Panc1 (cell line): ENCODE data around the gene TMCO4. TPM values are rescaled to one million over a fixed set of nuclear protein-coding genes. Genes with fewer than 3 reads are reported as not detected.

Experiments
- ATAC-seq: fragments of 200-7000 bp; cut with Tn5 transposase; 2 replicates; pipeline ENCODE4 v1.9.1; 2020; ENCODE audit warnings: mild to moderate bottlenecking, moderate library complexity
- BruUV-seq: library from RNA; stranded (reverse); fragments of 400-500 nt; replicated peaks from 2 replicates; lab custom pipeline; 2021; lab: Mats Ljungman, UMichigan
- CTCF ChIA-PET: fragments of 300-600 bp; sonication (Branson Sonifier 250); formaldehyde crosslinking; loops from one replicate; lab custom pipeline; 2022; ENCODE audit warnings: antibody characterized with exemption; lab: Charles Lee
- POLR2A ChIA-PET: fragments of 300-600 bp; sonication (Branson Sonifier 250); formaldehyde crosslinking; loops from one replicate; lab custom pipeline; 2022; ENCODE audit warnings: antibody characterized with exemption; lab: Charles Lee
- DNase-seq: peaks from one replicate; pipeline ENCODE4 v3.0.0-alpha.2; 2010; ENCODE audit warnings: low read depth, low spot score
- H3K27ac ChIP-seq: 2 replicates; pipeline ENCODE4 v1.5.1; 2011; ENCODE audit warnings: mild to moderate bottlenecking, low read length, inconsistent platforms
- H3K27me3 ChIP-seq: fragments of 200-500 bp; sonication (Bioruptor generic); 2 replicates; pipeline ENCODE4 v1.6.0; 2014; ENCODE audit warnings: low read length, inconsistent platforms; ENCODE audit not compliant: control insufficient read depth, insufficient read depth
- H3K36me3 ChIP-seq: fragments of 200-500 bp; sonication (Bioruptor generic); 2 replicates; pipeline ENCODE4 v1.5.1; 2014; ENCODE audit warnings: inconsistent platforms, mild to moderate bottlenecking, low read length, moderate library complexity; ENCODE audit not compliant: control insufficient read depth, insufficient read depth
- H3K4me1 ChIP-seq: 2 replicates; pipeline ENCODE4 v1.5.1; 2011; ENCODE audit warnings: inconsistent platforms, mild to moderate bottlenecking, low read length, moderate library complexity; ENCODE audit not compliant: control insufficient read depth, insufficient read depth
- H3K4me3 ChIP-seq, 2 experiments: 2 replicates each; pipeline ENCODE4 v1.5.1; 2011 to 2012; ENCODE audit warnings: low read depth in 2 of 2, low read length in 2 of 2, mild to moderate bottlenecking in 2 of 2, inconsistent platforms in 1 of 2, moderate library complexity in 1 of 2
- H3K9me3 ChIP-seq: fragments of 200-500 bp; sonication (Bioruptor generic); 2 replicates; pipeline ENCODE4 v1.5.1; 2014; ENCODE audit warnings: low read depth, mild to moderate bottlenecking, inconsistent platforms, low read length, moderate library complexity; ENCODE audit not compliant: control insufficient read depth, insufficient read depth
- POLR2AphosphoS5 ChIP-seq: IDR thresholded peaks from 2 replicates; pipeline ENCODE4 v1.6.1; 2012; ENCODE audit warnings: mild to moderate bottlenecking, low read depth, low read length, moderate library complexity
- SIN3A ChIP-seq: IDR thresholded peaks from 2 replicates; pipeline ENCODE4 v1.6.1; 2012; ENCODE audit warnings: low read depth, mild to moderate bottlenecking, low read length, moderate library complexity, borderline replicate concordance; ENCODE audit not compliant: insufficient read depth
- TCF7L2 ChIP-seq: IDR thresholded peaks from 2 replicates; pipeline ENCODE4 v1.6.1; 2011; ENCODE audit warnings: mild to moderate bottlenecking, low read depth, low read length, inconsistent platforms
- in situ Hi-C: cut with HindIII; loops from 2 replicates; pipeline ENCODE4 v1.10.0; 2016; ENCODE audit warnings: low sequenced_read_pairs, low pct_unique_long_range_greater_than_20kb
- intact Hi-C: fragments of 100-400 bp; cut with micrococcal nuclease; formaldehyde crosslinking; loops from one replicate; pipeline ENCODE4 v1.10.0; 2022; ENCODE audit not compliant: unreplicated experiment
- total RNA-seq: library from RNA; stranded (reverse); gene quantifications from one replicate; pipeline ENCODE4 v1.2.1, GENCODE V29; 2021; ENCODE audit not compliant: unreplicated experiment
- TF ChIP-seq, protein P1 (sequence below): fragments of 450-650 bp; IDR thresholded peaks from 2 replicates; pipeline ENCODE4 v1.5.1; 2017; ENCODE audit warnings: mild to moderate bottlenecking
- TF ChIP-seq, protein P2 (sequence below), 2 experiments: IDR thresholded peaks; 2 replicates each; pipeline ENCODE4 v1.6.1; 2011 to 2012; ENCODE audit warnings: low read depth in 2 of 2, control low read depth in 1 of 2, low read length in 1 of 2, mild to moderate bottlenecking in 1 of 2, moderate library complexity in 1 of 2; ENCODE audit not compliant: insufficient read depth in 1 of 2

TMCO4 gene
- total RNA-seq, 1 experiment from 2014 or later, result 13.2 TPM

- Histone ChIP-seq H3K27me3 (no peaks in the 10 kb centered on the region), H3K4me1 (no peaks in the 10 kb centered on the region), H3K36me3 (no peaks in the 10 kb centered on the region), H3K4me3 (no peak overlapping the region), H3K27ac (no peak overlapping the region), H3K9me3 (no peaks in the 10 kb centered on the region)
- DNase-seq (no peak), ATAC-seq (no peak)
- intact Hi-C loops (no loop called here), in situ Hi-C loops (no loop called here)
- CTCF ChIA-PET, result no interaction called here
- no TSS peak for BruUV-seq
- TF ChIP-seq, protein P1, sequence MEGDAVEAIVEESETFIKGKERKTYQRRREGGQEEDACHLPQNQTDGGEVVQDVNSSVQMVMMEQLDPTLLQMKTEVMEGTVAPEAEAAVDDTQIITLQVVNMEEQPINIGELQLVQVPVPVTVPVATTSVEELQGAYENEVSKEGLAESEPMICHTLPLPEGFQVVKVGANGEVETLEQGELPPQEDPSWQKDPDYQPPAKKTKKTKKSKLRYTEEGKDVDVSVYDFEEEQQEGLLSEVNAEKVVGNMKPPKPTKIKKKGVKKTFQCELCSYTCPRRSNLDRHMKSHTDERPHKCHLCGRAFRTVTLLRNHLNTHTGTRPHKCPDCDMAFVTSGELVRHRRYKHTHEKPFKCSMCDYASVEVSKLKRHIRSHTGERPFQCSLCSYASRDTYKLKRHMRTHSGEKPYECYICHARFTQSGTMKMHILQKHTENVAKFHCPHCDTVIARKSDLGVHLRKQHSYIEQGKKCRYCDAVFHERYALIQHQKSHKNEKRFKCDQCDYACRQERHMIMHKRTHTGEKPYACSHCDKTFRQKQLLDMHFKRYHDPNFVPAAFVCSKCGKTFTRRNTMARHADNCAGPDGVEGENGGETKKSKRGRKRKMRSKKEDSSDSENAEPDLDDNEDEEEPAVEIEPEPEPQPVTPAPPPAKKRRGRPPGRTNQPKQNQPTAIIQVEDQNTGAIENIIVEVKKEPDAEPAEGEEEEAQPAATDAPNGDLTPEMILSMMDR, result no peak
- no peak for TF ChIP-seq TCF7L2
- TF ChIP-seq SIN3A, result no peak
- no peak for TF ChIP-seq POLR2AphosphoS5
- TF ChIP-seq, protein P2, sequence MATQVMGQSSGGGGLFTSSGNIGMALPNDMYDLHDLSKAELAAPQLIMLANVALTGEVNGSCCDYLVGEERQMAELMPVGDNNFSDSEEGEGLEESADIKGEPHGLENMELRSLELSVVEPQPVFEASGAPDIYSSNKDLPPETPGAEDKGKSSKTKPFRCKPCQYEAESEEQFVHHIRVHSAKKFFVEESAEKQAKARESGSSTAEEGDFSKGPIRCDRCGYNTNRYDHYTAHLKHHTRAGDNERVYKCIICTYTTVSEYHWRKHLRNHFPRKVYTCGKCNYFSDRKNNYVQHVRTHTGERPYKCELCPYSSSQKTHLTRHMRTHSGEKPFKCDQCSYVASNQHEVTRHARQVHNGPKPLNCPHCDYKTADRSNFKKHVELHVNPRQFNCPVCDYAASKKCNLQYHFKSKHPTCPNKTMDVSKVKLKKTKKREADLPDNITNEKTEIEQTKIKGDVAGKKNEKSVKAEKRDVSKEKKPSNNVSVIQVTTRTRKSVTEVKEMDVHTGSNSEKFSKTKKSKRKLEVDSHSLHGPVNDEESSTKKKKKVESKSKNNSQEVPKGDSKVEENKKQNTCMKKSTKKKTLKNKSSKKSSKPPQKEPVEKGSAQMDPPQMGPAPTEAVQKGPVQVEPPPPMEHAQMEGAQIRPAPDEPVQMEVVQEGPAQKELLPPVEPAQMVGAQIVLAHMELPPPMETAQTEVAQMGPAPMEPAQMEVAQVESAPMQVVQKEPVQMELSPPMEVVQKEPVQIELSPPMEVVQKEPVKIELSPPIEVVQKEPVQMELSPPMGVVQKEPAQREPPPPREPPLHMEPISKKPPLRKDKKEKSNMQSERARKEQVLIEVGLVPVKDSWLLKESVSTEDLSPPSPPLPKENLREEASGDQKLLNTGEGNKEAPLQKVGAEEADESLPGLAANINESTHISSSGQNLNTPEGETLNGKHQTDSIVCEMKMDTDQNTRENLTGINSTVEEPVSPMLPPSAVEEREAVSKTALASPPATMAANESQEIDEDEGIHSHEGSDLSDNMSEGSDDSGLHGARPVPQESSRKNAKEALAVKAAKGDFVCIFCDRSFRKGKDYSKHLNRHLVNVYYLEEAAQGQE (IDR thresholded peaks at IDR 0.05; ENCODE audit: insufficient read depth in 1 of 2, low read depth in 2 of 2, low read length in 1 of 2), result no peak
- POLR2A ChIA-PET, result no interaction called here
Measured at GRCh38 chr1:19689856-19690255, 109.9 kb downstream of the TMCO4 start.

DNA sequence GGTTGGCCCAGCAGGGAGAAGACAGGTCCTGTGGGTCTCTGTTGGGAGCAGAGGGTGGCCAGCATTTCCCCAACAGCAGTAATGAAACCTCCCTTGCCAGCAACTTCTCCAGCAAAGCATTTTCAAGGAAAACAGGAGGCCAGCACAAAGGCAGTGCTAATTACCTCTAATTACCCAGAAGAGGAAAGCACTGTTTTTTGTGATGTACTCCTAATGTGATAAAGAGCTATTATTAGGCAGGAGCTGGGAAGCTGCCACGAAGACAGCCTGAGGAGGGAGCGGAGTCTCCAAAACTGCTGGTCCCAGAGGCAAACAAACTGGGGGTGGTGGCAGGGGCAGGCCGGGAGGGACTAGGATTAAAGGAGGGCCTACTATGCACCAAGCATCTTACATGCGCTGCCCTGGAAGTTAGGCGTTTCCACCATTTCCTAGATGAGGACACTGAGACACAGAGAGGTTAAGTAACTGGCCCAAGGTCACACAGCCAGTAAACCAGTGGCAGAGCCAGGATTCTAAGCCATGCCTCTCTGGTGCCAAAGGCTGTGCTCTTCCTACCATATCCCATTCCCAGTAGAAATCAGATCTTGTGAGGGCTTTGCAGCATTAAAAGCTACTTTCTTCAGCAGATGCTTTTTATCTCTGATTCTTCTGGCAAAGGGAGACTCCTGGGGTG is 110.5 kb downstream of the TMCO4 start:
- CTCF ChIA-PET, result no interaction called here
- ATAC-seq, result no peak
- no TSS peak for BruUV-seq
- DNase-seq, result no peak
- no peaks in the 10 kb centered on the region for H3K36me3 ChIP-seq
- no peak overlapping the region for H3K4me3 ChIP-seq
- no peaks in the 10 kb centered on the region for H3K9me3 ChIP-seq
- in situ Hi-C loops, result no loop called here
- TF ChIP-seq TCF7L2, result no peak
- TF ChIP-seq, protein P1, result no peak
- no peak for TF ChIP-seq POLR2AphosphoS5
- no peak for TF ChIP-seq SIN3A
- TF ChIP-seq, protein P2 (IDR thresholded peaks at IDR 0.05; ENCODE audit: insufficient read depth in 1 of 2, low read depth in 2 of 2, low read length in 1 of 2), result no peak
- intact Hi-C loops, result no loop called here
- POLR2A ChIA-PET, result no interaction called here
- no peak overlapping the region for H3K27ac ChIP-seq
- no peaks in the 10 kb centered on the region for H3K4me1 ChIP-seq
- no peaks in the 10 kb centered on the region for H3K27me3 ChIP-seq
